Thymus (tissue), 11 donors: ENCODE data around the gene SORBS1. TPM values are rescaled to one million over a fixed set of nuclear protein-coding genes. Genes with fewer than 3 reads are reported as not detected.
"Not testable (repeated sequence)": the region's sequence is repeated elsewhere in the genome, so short reads cannot be mapped to it uniquely, and the experiment has no call there.

Experiments
- DNase-seq, 9 donors: peaks; one replicate each; pipeline ENCODE4 v3.0.0-alpha.2; 2013; ENCODE audit warnings: low spot score in 9 of 9, low read depth in 6 of 9, missing footprints in 1 of 9
- H3K27ac ChIP-seq, 2 donors: one replicate each; pipeline ENCODE4 v1.5.1; 2013; ENCODE audit warnings: control low read depth in 1 of 2, low read depth in 1 of 2, low read length in 1 of 2, mild to moderate bottlenecking in 1 of 2, moderate library complexity in 1 of 2
- H3K27me3 ChIP-seq, 2 donors: one replicate each; pipeline ENCODE4 v1.5.1; 2013; ENCODE audit warnings: low read length in 1 of 2; ENCODE audit not compliant: control insufficient read depth in 2 of 2, insufficient read depth in 1 of 2
- H3K36me3 ChIP-seq, 2 donors: one replicate each; pipeline ENCODE4 v1.5.1; 2013; ENCODE audit warnings: low read length in 1 of 2, mild to moderate bottlenecking in 1 of 2, moderate library complexity in 1 of 2; ENCODE audit not compliant: control insufficient read depth in 2 of 2, insufficient read depth in 2 of 2
- H3K4me1 ChIP-seq, 2 donors: one replicate each; pipeline ENCODE4 v1.5.1; 2013; ENCODE audit warnings: low read length in 2 of 2; ENCODE audit not compliant: control insufficient read depth in 2 of 2, insufficient read depth in 2 of 2
- H3K4me3 ChIP-seq, 2 donors: one replicate each; pipeline ENCODE4 v1.5.1; 2013; ENCODE audit warnings: low read length in 2 of 2, control low read depth in 1 of 2, mild to moderate bottlenecking in 1 of 2
- H3K9me3 ChIP-seq, 2 donors: one replicate each; pipeline ENCODE4 v1.5.1; 2013; ENCODE audit warnings: low read length in 1 of 2, mild to moderate bottlenecking in 1 of 2; ENCODE audit not compliant: control insufficient read depth in 2 of 2, insufficient read depth in 1 of 2
- WGBS: extraction: QIAGEN DNeasy Blood & Tissue Kit; methylation state at CpG from one replicate; pipeline ENCODE4 v1.1.7; 2013; 5-methylcytosine and 5-hydroxymethylcytosine counted together
- polyA plus RNA-seq: library from polyadenylated mRNA; stranded (reverse); fragments of 200-250 nt; gene quantifications from one replicate; pipeline ENCODE4 v1.2.3, GENCODE V29; 2013
- total RNA-seq: library from RNA; stranded (reverse); fragments of 120-200 nt; gene quantifications from one replicate; pipeline ENCODE4 v1.2.4, GENCODE V29; 2013
- donor health status: healthy.

The SORBS1 gene
- total and polyA plus RNA-seq, 2 donors, result 1.9 to 25.3 TPM

GRCh38 chr10:95355301-95355700, 205.9 kb downstream of the SORBS1 start:
- H3K4me1 ChIP-seq, result peaks cover 0 to 2% of the 10 kb centered on the region in 2 donors
- WGBS, result 86% methylated on average over 7 of the region's 7 CpGs
- no peak overlapping the region for H3K27ac ChIP-seq
- no peaks in the 10 kb centered on the region for H3K9me3 ChIP-seq
- no peaks in the 10 kb centered on the region for H3K36me3 ChIP-seq
- no peak overlapping the region for H3K4me3 ChIP-seq
- no peaks in the 10 kb centered on the region for H3K27me3 ChIP-seq
- no peak for DNase-seq

- no peak for DNase-seq
- H3K27ac ChIP-seq, result no peak overlapping the region
- no peaks in the 10 kb centered on the region for H3K36me3 ChIP-seq
Measured at GRCh38 chr10:95354110-95354509, 207.1 kb downstream of the SORBS1 start.

GRCh38 chr10:95353123-95353522, 208.0 kb downstream of the SORBS1 start:
- no peak for DNase-seq
- H3K4me1 ChIP-seq, result peaks cover 0 to 2% of the 10 kb centered on the region in 2 donors
- H3K27me3 ChIP-seq, result no peaks in the 10 kb centered on the region
- no peak overlapping the region for H3K27ac ChIP-seq
- no peaks in the 10 kb centered on the region for H3K9me3 ChIP-seq
- H3K4me3 ChIP-seq, result no peak overlapping the region
- no peaks in the 10 kb centered on the region for H3K36me3 ChIP-seq

More at GRCh38 chr10:95354110-95354509, 207.1 kb downstream of the SORBS1 start:
- Histone ChIP-seq H3K4me1 (peaks cover 0 to 2% of the 10 kb centered on the region in 2 donors), H3K4me3 (no peak overlapping the region), H3K27me3 (no peaks in the 10 kb centered on the region), H3K9me3 (no peaks in the 10 kb centered on the region)

GRCh38 chr10:95352684-95353083, 208.5 kb downstream of the SORBS1 start:
- Histone ChIP-seq H3K4me3 (no peak overlapping the region), H3K9me3 (no peaks in the 10 kb centered on the region), H3K4me1 (no peaks in the 10 kb centered on the region), H3K27ac (no peak overlapping the region), H3K27me3 (no peaks in the 10 kb centered on the region), H3K36me3 (no peaks in the 10 kb centered on the region)
- WGBS, result 97% methylated on average over 2 of the region's 2 CpGs
- DNase-seq, result no peak

GRCh38 chr10:95350830-95351228, 210.3 kb downstream of the SORBS1 start:
- Histone ChIP-seq H3K36me3 (no peaks in the 10 kb centered on the region), H3K9me3 (no peaks in the 10 kb centered on the region), H3K4me3 (no peak overlapping the region), H3K27me3 (no peaks in the 10 kb centered on the region), H3K27ac (no peak overlapping the region), H3K4me1 (no peaks in the 10 kb centered on the region)
- no peak for DNase-seq
- 91% methylated on average over 2 of the region's 2 CpGs for WGBS

GRCh38 chr10:95350219-95350829, 210.8 kb downstream of the SORBS1 start:
- H3K4me1 ChIP-seq, result no peaks in the 10 kb centered on the region
- DNase-seq, result no peak
- H3K27me3 ChIP-seq, result no peaks in the 10 kb centered on the region
- 90% methylated on average over 6 of the region's 6 CpGs for whole genome bisulfite sequencing
- H3K4me3 ChIP-seq, result no peak overlapping the region
- peak overlapping the region in 1 of 2 donors; percentile 31 for H3K27ac ChIP-seq
- H3K9me3 ChIP-seq, result no peaks in the 10 kb centered on the region
- no peaks in the 10 kb centered on the region for H3K36me3 ChIP-seq

GRCh38 chr10:95347402-95347766, 213.8 kb downstream of the SORBS1 start:
- not testable (repeated sequence) for H3K27me3 ChIP-seq, H3K4me1 ChIP-seq, H3K36me3 ChIP-seq, H3K27ac ChIP-seq, H3K4me3 ChIP-seq, H3K9me3 ChIP-seq, DNase-seq
- WGBS, result 97% methylated on average over 7 of the region's 7 CpGs

- H3K27me3 ChIP-seq, result no peaks in the 10 kb centered on the region
- no peak for DNase-seq
- H3K9me3 ChIP-seq, result no peaks in the 10 kb centered on the region
- no peaks in the 10 kb centered on the region for H3K4me1 ChIP-seq
- 96% methylated on average over 2 of the region's 2 CpGs for WGBS
- H3K4me3 ChIP-seq, result no peak overlapping the region
- H3K27ac ChIP-seq, result no peak overlapping the region
- no peaks in the 10 kb centered on the region for H3K36me3 ChIP-seq
Measured at GRCh38 chr10:95346715-95347401, 214.3 kb downstream of the SORBS1 start.

- H3K4me3 ChIP-seq, result no peak overlapping the region
- no peak overlapping the region for H3K27ac ChIP-seq
- H3K27me3 ChIP-seq, result no peaks in the 10 kb centered on the region
- H3K9me3 ChIP-seq, result no peaks in the 10 kb centered on the region
- WGBS, result 96% methylated on average over 6 of the region's 6 CpGs
- DNase-seq, result no peak
- no peaks in the 10 kb centered on the region for H3K4me1 ChIP-seq
- H3K36me3 ChIP-seq, result no peaks in the 10 kb centered on the region
Measured at GRCh38 chr10:95343573-95343972, 217.6 kb downstream of the SORBS1 start.
